PFSK-1 (cell line): ENCODE data around the gene IL34.

Experiments used
- FOXP2 ChIP-seq: optimal IDR thresholded peaks from 2 replicates; pipeline ENCODE3; 2011; ENCODE audit warnings: borderline replicate concordance, control low read depth, inconsistent platforms; ENCODE audit not compliant: insufficient read depth; ENCODE audit errors: extremely low read length, extremely low read depth
- POLR2AphosphoS5 ChIP-seq: IDR thresholded peaks from 2 replicates; pipeline ENCODE4 v1.6.1; 2012; ENCODE audit warnings: low read depth, mild to moderate bottlenecking, control low read depth, low read length, moderate library complexity
- SIN3A ChIP-seq: IDR thresholded peaks from 2 replicates; pipeline ENCODE4 v1.6.1; 2012; ENCODE audit warnings: mild to moderate bottlenecking, low read length, moderate library complexity, borderline replicate concordance; ENCODE audit not compliant: insufficient read depth
- TAF1 ChIP-seq: IDR thresholded peaks from 2 replicates; pipeline ENCODE4 v1.6.1; 2012; ENCODE audit warnings: low read length, control low read depth, borderline replicate concordance; ENCODE audit not compliant: insufficient read depth
- TF ChIP-seq, protein P1 (sequence below), 2 experiments: IDR thresholded peaks; 2 replicates each; pipeline versions ENCODE4 v1.6.1 to v1.8.0; 2011 to 2012; ENCODE audit warnings: low read depth in 2 of 2, low read length in 2 of 2, control low read depth in 1 of 2, inconsistent platforms in 1 of 2, mild to moderate bottlenecking in 1 of 2, moderate library complexity in 1 of 2; ENCODE audit not compliant: insufficient read depth in 1 of 2

IL34 gene

GRCh38 chr16:70706948-70707465 is 60.6 kb downstream of the IL34 start:
- TF ChIP-seq TAF1 (no peak), FOXP2 (no peak), POLR2AphosphoS5 (no peak), SIN3A (no peak)
- TF ChIP-seq, protein P1, sequence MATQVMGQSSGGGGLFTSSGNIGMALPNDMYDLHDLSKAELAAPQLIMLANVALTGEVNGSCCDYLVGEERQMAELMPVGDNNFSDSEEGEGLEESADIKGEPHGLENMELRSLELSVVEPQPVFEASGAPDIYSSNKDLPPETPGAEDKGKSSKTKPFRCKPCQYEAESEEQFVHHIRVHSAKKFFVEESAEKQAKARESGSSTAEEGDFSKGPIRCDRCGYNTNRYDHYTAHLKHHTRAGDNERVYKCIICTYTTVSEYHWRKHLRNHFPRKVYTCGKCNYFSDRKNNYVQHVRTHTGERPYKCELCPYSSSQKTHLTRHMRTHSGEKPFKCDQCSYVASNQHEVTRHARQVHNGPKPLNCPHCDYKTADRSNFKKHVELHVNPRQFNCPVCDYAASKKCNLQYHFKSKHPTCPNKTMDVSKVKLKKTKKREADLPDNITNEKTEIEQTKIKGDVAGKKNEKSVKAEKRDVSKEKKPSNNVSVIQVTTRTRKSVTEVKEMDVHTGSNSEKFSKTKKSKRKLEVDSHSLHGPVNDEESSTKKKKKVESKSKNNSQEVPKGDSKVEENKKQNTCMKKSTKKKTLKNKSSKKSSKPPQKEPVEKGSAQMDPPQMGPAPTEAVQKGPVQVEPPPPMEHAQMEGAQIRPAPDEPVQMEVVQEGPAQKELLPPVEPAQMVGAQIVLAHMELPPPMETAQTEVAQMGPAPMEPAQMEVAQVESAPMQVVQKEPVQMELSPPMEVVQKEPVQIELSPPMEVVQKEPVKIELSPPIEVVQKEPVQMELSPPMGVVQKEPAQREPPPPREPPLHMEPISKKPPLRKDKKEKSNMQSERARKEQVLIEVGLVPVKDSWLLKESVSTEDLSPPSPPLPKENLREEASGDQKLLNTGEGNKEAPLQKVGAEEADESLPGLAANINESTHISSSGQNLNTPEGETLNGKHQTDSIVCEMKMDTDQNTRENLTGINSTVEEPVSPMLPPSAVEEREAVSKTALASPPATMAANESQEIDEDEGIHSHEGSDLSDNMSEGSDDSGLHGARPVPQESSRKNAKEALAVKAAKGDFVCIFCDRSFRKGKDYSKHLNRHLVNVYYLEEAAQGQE (IDR thresholded peaks at IDR 0.05; ENCODE audit: insufficient read depth in 1 of 2, low read depth in 2 of 2, low read length in 2 of 2): no peak

- TF ChIP-seq SIN3A: no peak
- TF ChIP-seq POLR2AphosphoS5: no peak
- no peak for TF ChIP-seq FOXP2
Observed at GRCh38 chr16:70708366-70709246, 62.2 kb downstream of the IL34 start.

DNA sequence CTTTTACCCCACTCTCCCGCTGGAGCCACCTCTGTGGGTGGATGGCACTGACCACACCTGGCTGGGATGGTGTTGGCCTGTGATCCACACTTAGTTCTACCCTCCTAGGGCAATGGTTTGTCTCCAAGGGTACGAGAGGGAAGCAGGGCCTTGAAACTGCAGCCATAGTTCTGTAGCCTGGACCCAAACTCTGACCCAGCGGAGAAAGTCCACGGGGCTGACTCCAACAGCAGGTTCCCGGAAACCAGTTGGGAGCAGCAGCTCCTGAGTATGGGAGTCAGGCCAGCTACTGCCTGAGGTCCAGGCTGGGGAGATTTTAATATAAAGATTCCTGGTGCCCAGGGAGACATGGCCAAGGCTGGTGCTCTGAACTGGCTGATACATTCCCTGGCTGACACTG is 63.1 kb downstream of the IL34 start:
- TF ChIP-seq, protein P1 (IDR thresholded peaks at IDR 0.05; ENCODE audit: insufficient read depth in 1 of 2, low read depth in 2 of 2, low read length in 2 of 2): no peak
- no peak for TF ChIP-seq TAF1
- no peak for TF ChIP-seq POLR2AphosphoS5
- TF ChIP-seq FOXP2: no peak

DNA sequence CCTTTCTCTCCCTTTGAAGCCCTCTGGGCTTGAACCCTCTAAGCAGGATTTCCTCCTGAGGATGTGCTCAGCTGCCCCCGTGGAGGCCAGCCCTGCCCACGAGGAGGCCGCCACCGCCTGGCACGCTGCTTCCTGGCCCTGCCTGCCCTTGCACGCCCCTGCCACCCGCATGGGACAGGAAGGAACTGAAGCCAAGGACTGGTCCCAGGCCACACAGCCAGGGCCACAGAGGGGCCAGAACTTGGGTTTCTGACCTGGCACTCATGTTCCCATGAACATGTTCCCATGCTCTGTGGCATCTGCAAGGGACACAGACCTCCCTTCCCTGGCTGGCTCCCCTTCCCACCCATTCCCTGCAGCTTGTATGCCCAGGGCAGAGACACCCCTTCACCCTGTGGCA is 63.6 kb downstream of the IL34 start:
- TF ChIP-seq TAF1: no peak
- no peak for TF ChIP-seq SIN3A
- no peak for TF ChIP-seq POLR2AphosphoS5
- TF ChIP-seq, protein P1 (IDR thresholded peaks at IDR 0.05; ENCODE audit: insufficient read depth in 1 of 2, low read depth in 2 of 2, low read length in 2 of 2): no peak
- TF ChIP-seq FOXP2: no peak
